GM10266 (cell line): ENCODE measurements around the gene PLXNC1.

Experiments used
- DNase-seq: peaks from one replicate; pipeline ENCODE4 v3.0.0; 2012; ENCODE audit errors: extremely low spot score
- CTCF ChIP-seq: IDR thresholded peaks from 2 replicates; pipeline ENCODE4 v1.5.1; 2012; ENCODE audit warnings: mild to moderate bottlenecking, low read depth; ENCODE audit not compliant: control insufficient read depth, insufficient read depth; ENCODE audit errors: missing control alignments

PLXNC1 gene

GRCh38 chr12:94147991-94148738 lies at the start of gene PLXNC1:
PLXNC1 (plus strand) TSS chr12:94148577; CDS start chr12:94148972, 395 bp downstream.
- no peak for TF ChIP-seq CTCF
- DNase-seq = peak; percentile 90

GRCh38 chr12:94099191-94099590 lies 49.2 kb upstream of the PLXNC1 start:
- DNase-seq = no peak

GRCh38 chr12:94099632-94100031 lies 48.7 kb upstream of the PLXNC1 start:
- no peak for DNase-seq
- TF ChIP-seq CTCF = no peak

More at GRCh38 chr12:94099191-94099590, 49.2 kb upstream of the PLXNC1 start:
- no peak for TF ChIP-seq CTCF

GRCh38 chr12:94100211-94100627 lies 48.2 kb upstream of the PLXNC1 start:
- TF ChIP-seq CTCF = no peak
- no peak for DNase-seq

GRCh38 chr12:94100990-94101737 lies 47.2 kb upstream of the PLXNC1 start:
- peak; percentile 72 for DNase-seq
- TF ChIP-seq CTCF = peak; percentile 75

- peak; percentile 81 for DNase-seq
- TF ChIP-seq CTCF = peak; percentile 95
Measured at GRCh38 chr12:94101738-94102660, 46.4 kb upstream of the PLXNC1 start.
